ENCODE results near the gene TMEM140. TPM values are rescaled to one million over a fixed set of nuclear protein-coding genes. Genes with fewer than 3 reads are reported as not detected.

Gene TMEM140
- total and polyA plus RNA-seq, 2 of the 13 experiments (the other 11 are each of a cell fraction or from before 2014, with no cell fraction given): 9.2 to 21.7 TPM

GRCh38 chr7:135159359-135160085 lies 11.7 kb downstream of the TMEM140 start (continued):
- TF ChIP-seq ZBTB37 (CRISPR knock-in tag; IDR thresholded peaks at IDR 0.05) (no peak), ZNF607 (CRISPR knock-in tag; IDR thresholded peaks at IDR 0.05; ENCODE audit: borderline replicate concordance) (no peak), PHF8 (CRISPR knock-in tag; IDR thresholded peaks at IDR 0.05) (no peak), SATB2 (CRISPR knock-in tag; IDR thresholded peaks at IDR 0.05) (no peak)

- peaks cover 60% of the 10 kb centered on the region for H3K4me1 ChIP-seq (ENCODE audit: insufficient read depth, low read length)
- no peak overlapping the region for H2AFZ ChIP-seq (ENCODE audit: low read length)
- H3K9ac ChIP-seq (ENCODE audit: insufficient read depth, low read depth, low read length): no peak overlapping the region; the same call in 1 of the 2 replicates
- peaks cover 28% of the 10 kb centered on the region for H3K9me3 ChIP-seq (ENCODE audit: low read length)
- 74% methylated on average over 5 of the region's 5 CpGs for WGBS (ENCODE audit: low lambda C conversion rate)
- POLR2A ChIA-PET: interaction anchor here (0.7 to 2.2 kb wide), 6 partner anchors 8 to 174 kb away, joined by 3 to 9 read pairs (median 4); partner anchors contain the start of genes AGBL3, CYREN and TMEM140
- no peaks in the 10 kb centered on the region; the same call in none of the 2 replicates for H4K20me1 ChIP-seq (ENCODE audit: insufficient read depth, low read length)
- H3K4me2 ChIP-seq (ENCODE audit: low read depth, low read length): peak overlapping the region; percentile 20; the same call in 1 of the 2 replicates
- BruUV-seq (replicated peaks): no TSS peak
- CTCF ChIA-PET (ENCODE audit: low intra/inter-chr PET ratio, low total read pairs): no interaction called here
- no peaks in the 10 kb centered on the region for H3K27me3 ChIP-seq (ENCODE audit: control insufficient read depth in 1 of 2, insufficient read depth in 2 of 2, low read length in 2 of 2)
- FAIRE-seq: peak; percentile 36
- peak overlapping the region in 1 of 3 experiments; percentile 8; a peak in 1 of 6 replicates for H3K4me3 ChIP-seq (replicated peaks in 1 of 3; ENCODE audit: insufficient read depth in 1 of 3, low read depth in 2 of 3, low read length in 3 of 3)
- ATAC-seq: peak; percentile 60
- H3K36me3 ChIP-seq (replicated peaks in 1 of 2; ENCODE audit: control insufficient read depth in 1 of 2, insufficient read depth in 2 of 2, low read length in 2 of 2): peaks cover 4 to 30% of the 10 kb centered on the region in 2 experiments; a peak in 4 of 5 replicates
- in situ Hi-C loops (cut with HindIII; ENCODE audit: extremely low pct_ligation_motif_present, low pct_unique_long_range_greater_than_20kb) (no loop called here), intact Hi-C loops (cut with micrococcal nuclease; ENCODE audit: unreplicated experiment) (no loop called here)
- H3K27ac ChIP-seq (ENCODE audit: extremely low read length, insufficient read depth, low read length): peak overlapping the region; percentile 66
- peaks cover 53% of the 10 kb centered on the region for H3K79me2 ChIP-seq (ENCODE audit: insufficient read depth, low read length)
- DNase-seq (ENCODE audit: low spot score): no peak
- TF ChIP-seq ZZZ3 (CRISPR knock-in tag; IDR thresholded peaks at IDR 0.05; ENCODE audit: borderline replicate concordance): no peak
- no peak for TF ChIP-seq ZFP62 (CRISPR knock-in tag; IDR thresholded peaks at IDR 0.05)
- TF ChIP-seq ZNF547 (CRISPR knock-in tag; IDR thresholded peaks at IDR 0.05): no peak
- TF ChIP-seq SOX5 (CRISPR knock-in tag; IDR thresholded peaks at IDR 0.05; ENCODE audit: borderline replicate concordance): peak; percentile 74; the same call in 1 of the 2 replicates
- TF ChIP-seq ZNF407 (CRISPR knock-in tag; IDR thresholded peaks at IDR 0.05; ENCODE audit: not compliant biosample characterization): no peak
- TF ChIP-seq IRX3 (CRISPR knock-in tag; IDR thresholded peaks at IDR 0.05; ENCODE audit: borderline replicate concordance, low read depth): no peak
- TF ChIP-seq ZNF3 (CRISPR knock-in tag; IDR thresholded peaks at IDR 0.05): no peak
Observed at GRCh38 chr7:135160098-135160857, 12.4 kb downstream of the TMEM140 start.
